Measurements from ENCODE around the gene MCCD1. TPM values are rescaled to one million over a fixed set of nuclear protein-coding genes. Genes with fewer than 3 reads are reported as not detected.

The MCCD1 gene
- total and polyA plus RNA-seq, 2 of the 13 experiments (the other 11 are each of a cell fraction or from before 2014, with no cell fraction given): 0.15 TPM; not detected in 1

- TF ChIP-seq BORCS8-MEF2B (CRISPR knock-in tag; IDR thresholded peaks at IDR 0.05) (no peak), HDAC6 (IDR thresholded peaks at IDR 0.05; ENCODE audit: low read depth, low read length) (no peak), NR2F1 (CRISPR knock-in tag; IDR thresholded peaks at IDR 0.05) (no peak), ZNF780A (CRISPR knock-in tag; IDR thresholded peaks at IDR 0.05) (0 out of 2 replicates have a peak, but pooled peaks have one; percentile 50), KLF6 (CRISPR knock-in tag; IDR thresholded peaks at IDR 0.05) (no peak), THRA (CRISPR knock-in tag; IDR thresholded peaks at IDR 0.05; ENCODE audit: borderline replicate concordance) (peak; percentile 32), ZFP62 (CRISPR knock-in tag; IDR thresholded peaks at IDR 0.05) (no peak), PAF1 (CRISPR knock-in tag; IDR thresholded peaks at IDR 0.05) (no peak), AGO2 (optimal IDR thresholded peaks at IDR 0.05; ENCODE audit: low read depth, low read length) (no peak), MAZ (IDR thresholded peaks at IDR 0.05; ENCODE audit: borderline replicate concordance, low read depth, low read length) (peak; percentile 21; the same call in 1 of the 2 replicates), MAZ (CRISPR knock-in tag; IDR thresholded peaks at IDR 0.05; ENCODE audit: low read depth) (peak; percentile 87), CBX5 (CRISPR knock-in tag; IDR thresholded peaks at IDR 0.05; ENCODE audit: borderline replicate concordance) (peak; percentile 83; the same call in 1 of the 2 replicates), ZNF280D (CRISPR knock-in tag; IDR thresholded peaks at IDR 0.05) (no peak), RFX5 (IDR thresholded peaks at IDR 0.05; ENCODE audit: low read depth, low read length) (no peak), ETV5 (CRISPR knock-in tag; IDR thresholded peaks at IDR 0.05; ENCODE audit: borderline replicate concordance) (peak; percentile 88), FIP1L1 (IDR thresholded peaks at IDR 0.05; ENCODE audit: borderline replicate concordance, insufficient read depth, low read depth, low read length) (no peak), MNT (IDR thresholded peaks at IDR 0.05) (peak; percentile 45; the same call in 1 of the 2 replicates)
- TF ChIP-seq, protein P1, sequence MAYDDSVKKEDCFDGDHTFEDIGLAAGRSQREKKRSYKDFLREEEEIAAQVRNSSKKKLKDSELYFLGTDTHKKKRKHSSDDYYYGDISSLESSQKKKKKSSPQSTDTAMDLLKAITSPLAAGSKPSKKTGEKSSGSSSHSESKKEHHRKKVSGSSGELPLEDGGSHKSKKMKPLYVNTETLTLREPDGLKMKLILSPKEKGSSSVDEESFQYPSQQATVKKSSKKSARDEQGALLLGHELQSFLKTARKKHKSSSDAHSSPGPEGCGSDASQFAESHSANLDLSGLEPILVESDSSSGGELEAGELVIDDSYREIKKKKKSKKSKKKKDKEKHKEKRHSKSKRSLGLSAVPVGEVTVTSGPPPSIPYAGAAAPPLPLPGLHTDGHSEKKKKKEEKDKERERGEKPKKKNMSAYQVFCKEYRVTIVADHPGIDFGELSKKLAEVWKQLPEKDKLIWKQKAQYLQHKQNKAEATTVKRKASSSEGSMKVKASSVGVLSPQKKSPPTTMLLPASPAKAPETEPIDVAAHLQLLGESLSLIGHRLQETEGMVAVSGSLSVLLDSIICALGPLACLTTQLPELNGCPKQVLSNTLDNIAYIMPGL (CRISPR knock-in tag; IDR thresholded peaks at IDR 0.05; ENCODE audit: borderline replicate concordance in 1 of 2, low read depth in 1 of 2): peak; percentile 58 to 92; a peak in 3 of 4 replicates
- TF ChIP-seq, protein P2, sequence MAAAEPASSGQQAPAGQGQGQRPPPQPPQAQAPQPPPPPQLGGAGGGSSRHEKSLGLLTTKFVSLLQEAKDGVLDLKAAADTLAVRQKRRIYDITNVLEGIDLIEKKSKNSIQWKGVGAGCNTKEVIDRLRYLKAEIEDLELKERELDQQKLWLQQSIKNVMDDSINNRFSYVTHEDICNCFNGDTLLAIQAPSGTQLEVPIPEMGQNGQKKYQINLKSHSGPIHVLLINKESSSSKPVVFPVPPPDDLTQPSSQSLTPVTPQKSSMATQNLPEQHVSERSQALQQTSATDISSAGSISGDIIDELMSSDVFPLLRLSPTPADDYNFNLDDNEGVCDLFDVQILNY (CRISPR knock-in tag; conservative IDR thresholded peaks at IDR 0.05): peak; percentile 47; the same call in 1 of the 2 replicates
Measured at GRCh38 chr6:31546958-31547726, 18.4 kb downstream of the MCCD1 start, which contains the start of gene NFKBIL1 (continued).

Data from HepG2 (cell line).